DOHH2 (cell line): ENCODE data around the gene AP2A1.

Source experiments
- EZH2phosphoT487 ChIP-seq: fragments of 200-600 bp; sonication (generic); IDR thresholded peaks from 2 replicates; pipeline ENCODE4 v1.6.1; 2017; ENCODE audit warnings: borderline replicate concordance, mild to moderate bottlenecking, antibody characterized with exemption, low read length, moderate library complexity, mixed read lengths
- TF ChIP-seq, protein P1 (sequence below): fragments of 200-600 bp; sonication (generic); IDR thresholded peaks from one replicate; pipeline ENCODE4 v1.5.1; 2014; ENCODE audit warnings: antibody characterized with exemption, mild to moderate bottlenecking, low read depth, low read length; ENCODE audit not compliant: poor library complexity, severe bottlenecking

DNA sequence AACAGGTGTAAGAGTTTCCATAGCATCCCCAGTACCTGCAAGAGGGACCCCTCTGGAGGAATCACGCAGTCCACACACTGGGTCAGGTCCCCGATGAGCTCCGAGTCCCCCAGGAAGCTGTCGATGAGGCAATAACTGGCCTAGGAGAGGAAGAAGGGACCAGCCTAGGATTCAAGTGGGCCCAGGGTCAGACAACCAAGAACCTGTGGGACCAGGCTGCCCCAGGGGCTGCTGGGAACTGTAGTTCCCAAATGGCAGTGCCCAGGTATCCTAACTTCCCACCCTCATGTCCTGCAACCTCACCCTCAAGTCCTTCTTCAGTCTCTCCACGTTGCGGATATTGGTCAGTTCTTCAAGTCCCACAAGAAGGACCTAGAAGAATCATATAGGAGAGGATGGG lies 44.5 kb downstream of the AP2A1 start:
- TF ChIP-seq, protein P1, sequence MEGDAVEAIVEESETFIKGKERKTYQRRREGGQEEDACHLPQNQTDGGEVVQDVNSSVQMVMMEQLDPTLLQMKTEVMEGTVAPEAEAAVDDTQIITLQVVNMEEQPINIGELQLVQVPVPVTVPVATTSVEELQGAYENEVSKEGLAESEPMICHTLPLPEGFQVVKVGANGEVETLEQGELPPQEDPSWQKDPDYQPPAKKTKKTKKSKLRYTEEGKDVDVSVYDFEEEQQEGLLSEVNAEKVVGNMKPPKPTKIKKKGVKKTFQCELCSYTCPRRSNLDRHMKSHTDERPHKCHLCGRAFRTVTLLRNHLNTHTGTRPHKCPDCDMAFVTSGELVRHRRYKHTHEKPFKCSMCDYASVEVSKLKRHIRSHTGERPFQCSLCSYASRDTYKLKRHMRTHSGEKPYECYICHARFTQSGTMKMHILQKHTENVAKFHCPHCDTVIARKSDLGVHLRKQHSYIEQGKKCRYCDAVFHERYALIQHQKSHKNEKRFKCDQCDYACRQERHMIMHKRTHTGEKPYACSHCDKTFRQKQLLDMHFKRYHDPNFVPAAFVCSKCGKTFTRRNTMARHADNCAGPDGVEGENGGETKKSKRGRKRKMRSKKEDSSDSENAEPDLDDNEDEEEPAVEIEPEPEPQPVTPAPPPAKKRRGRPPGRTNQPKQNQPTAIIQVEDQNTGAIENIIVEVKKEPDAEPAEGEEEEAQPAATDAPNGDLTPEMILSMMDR = no peak
- no peak for TF ChIP-seq EZH2phosphoT487
